OCI-M2 (cell line): ENCODE results near the gene CNFN.

Experiments used
- DNase-seq: peaks from one replicate; lab custom pipeline; 2025; ENCODE audit not compliant: unreplicated experiment; lab: John Stamatoyannopoulos, UW

CNFN gene

GRCh38 chr19:42389899-42390298 is at the start of gene CNFN:
TSS of gene CNFN (minus strand) at chr19:42390297. CDS start at chr19:42389037, 1,260 bp downstream.
- no peak for DNase-seq

- DNase-seq, result no peak
These were observed 45.9 kb upstream of the CNFN start for GRCh38 chr19:42436006-42436405.

GRCh38 chr19:42435316-42435715 is 45.2 kb upstream of the CNFN start:
- no peak for DNase-seq

- DNase-seq, result no peak
These were observed 43.6 kb upstream of the CNFN start for GRCh38 chr19:42433503-42434260.

- no peak for DNase-seq
These were observed 41.4 kb upstream of the CNFN start for GRCh38 chr19:42431486-42431885.

- no peak for DNase-seq
These were observed 38.6 kb upstream of the CNFN start for GRCh38 chr19:42428676-42429075.

GRCh38 chr19:42427313-42427712 is 37.2 kb upstream of the CNFN start, which contains the start of gene LIPE:
TSS of gene LIPE (minus strand) at chr19:42427388. CDS start at chr19:42427149, 239 bp downstream.
- no peak for DNase-seq

GRCh38 chr19:42426643-42427042 is 36.5 kb upstream of the CNFN start:
- no peak for DNase-seq

GRCh38 chr19:42424712-42425131 is 34.6 kb upstream of the CNFN start:
- DNase-seq, result no peak

- no peak for DNase-seq
These were observed 34.2 kb upstream of the CNFN start for GRCh38 chr19:42424345-42424707.

- no peak for DNase-seq
These were observed 33.6 kb upstream of the CNFN start for GRCh38 chr19:42423462-42424344.

GRCh38 chr19:42422901-42423461 is 32.9 kb upstream of the CNFN start:
- no peak for DNase-seq

GRCh38 chr19:42422092-42422900 is 32.2 kb upstream of the CNFN start:
- no peak for DNase-seq

GRCh38 chr19:42421591-42422031 is 31.5 kb upstream of the CNFN start:
- DNase-seq, result no peak

- no peak for DNase-seq
These were observed 31.0 kb upstream of the CNFN start for GRCh38 chr19:42421101-42421500.

- no peak for DNase-seq
These were observed 30.0 kb upstream of the CNFN start for GRCh38 chr19:42420055-42420544.

- no peak for DNase-seq
These were observed 29.2 kb upstream of the CNFN start for GRCh38 chr19:42419309-42419708.

- no peak for DNase-seq
These were observed 22.6 kb upstream of the CNFN start for GRCh38 chr19:42412661-42413076.

GRCh38 chr19:42412227-42412626 is 22.1 kb upstream of the CNFN start:
- DNase-seq, result no peak

- DNase-seq, result no peak
These were observed 21.6 kb upstream of the CNFN start for GRCh38 chr19:42411581-42412178.
